Measurements from ENCODE around the gene ULK4. TPM values are rescaled to one million over a fixed set of nuclear protein-coding genes. Genes with fewer than 3 reads are reported as not detected.

ULK4 gene
- total and polyA plus RNA-seq, 2 of the 8 experiments (the other 6 are each of a cell fraction or from before 2014, with no cell fraction given): 3.0 to 10.8 TPM

DNA sequence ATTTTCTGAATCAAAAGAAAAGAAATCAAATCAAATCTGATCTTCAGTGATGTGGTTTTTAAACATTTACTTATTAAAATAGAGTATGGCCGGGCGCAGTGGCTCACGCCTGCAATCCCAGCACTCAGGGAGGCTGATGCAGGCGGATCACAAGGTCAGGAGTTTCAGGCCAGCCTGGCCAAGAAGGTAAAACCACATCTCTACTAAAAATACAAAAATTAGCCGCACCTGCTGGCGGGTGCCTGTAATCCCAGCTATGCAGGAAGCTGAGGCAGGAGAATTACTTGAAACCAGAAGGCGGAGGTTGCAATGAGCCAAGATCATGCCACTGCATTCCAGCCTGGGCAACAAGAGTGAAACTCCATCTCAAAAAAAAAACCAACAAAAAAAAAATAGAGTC lies 169.1 kb downstream of the ULK4 start:
- Histone ChIP-seq H3K18ac (ENCODE audit: extremely low read depth, low read length) (no peak overlapping the region), H3K27ac (ENCODE audit: low read depth, low read length) (no peak overlapping the region), H2BK5ac (ENCODE audit: low read depth, low read length) (no peak overlapping the region), H4K20me1 (replicated peaks in 1 of 2; ENCODE audit: control insufficient read depth in 1 of 2, insufficient read depth in 2 of 2, low read length in 2 of 2) (no peaks in the 10 kb centered on the region), H3K27me3 (replicated peaks in 1 of 4; ENCODE audit: control insufficient read depth in 3 of 4, extremely low read depth in 1 of 4, insufficient read depth in 3 of 4, low read length in 3 of 4) (no peaks in the 10 kb centered on the region), H2AFZ (ENCODE audit: low read length) (no peak overlapping the region), H2BK15ac (ENCODE audit: low read length) (no peak overlapping the region), H3K4me1 (replicated peaks in 1 of 4; ENCODE audit: control insufficient read depth in 3 of 4, insufficient read depth in 4 of 4, low read length in 3 of 4) (peaks cover 9 to 19% (median 18%) of the 10 kb centered on the region in 4 experiments), H3K79me1 (ENCODE audit: low read depth, low read length) (no peaks in the 10 kb centered on the region), H2BK120ac (replicated peaks; ENCODE audit: low read depth, low read length) (no peak overlapping the region), H3K4me2 (ENCODE audit: insufficient read depth in 1 of 2, low read depth in 2 of 2, low read length in 2 of 2) (no peak overlapping the region), H3K4me3 (ENCODE audit: extremely low read depth in 1 of 4, insufficient read depth in 2 of 4, low read depth in 3 of 4, low read length in 4 of 4) (no peak overlapping the region), H3K23me2 (ENCODE audit: low read depth, low read length) (no peaks in the 10 kb centered on the region), H4K91ac (replicated peaks; ENCODE audit: insufficient read length, low read length) (no peak overlapping the region), H3K79me2 (ENCODE audit: control insufficient read depth in 1 of 2, insufficient read depth in 2 of 2, low read length in 2 of 2) (no peaks in the 10 kb centered on the region), H3K36me3 (ENCODE audit: control insufficient read depth in 2 of 4, insufficient read depth in 4 of 4, low read length in 3 of 4) (no peaks in the 10 kb centered on the region; a peak in 1 of 8 replicates), H3K9me3 (ENCODE audit: insufficient read depth in 2 of 2, low read depth in 1 of 2, low read length in 1 of 2) (no peaks in the 10 kb centered on the region), H2BK20ac (ENCODE audit: low read length) (no peak overlapping the region), H3K9ac (replicated peaks in 1 of 4; ENCODE audit: extremely low read depth in 1 of 4, low read depth in 3 of 4, low read length in 3 of 4) (no peak overlapping the region), H3K23ac (ENCODE audit: insufficient read length) (no peak overlapping the region), H4K8ac (ENCODE audit: extremely low read depth, insufficient read depth, low read length) (peak overlapping the region; percentile 31; the same call in 1 of the 2 replicates), H4K5ac (ENCODE audit: insufficient read length, low read depth, low read length) (no peak overlapping the region), H3K14ac (ENCODE audit: insufficient read length) (no peak overlapping the region), H3K56ac (replicated peaks; ENCODE audit: insufficient read length, low read depth, low read length) (no peak overlapping the region), H2AK5ac (ENCODE audit: low read depth, low read length) (no peak overlapping the region), H2BK12ac (ENCODE audit: low read depth, low read length) (no peak overlapping the region), H3K4ac (replicated peaks; ENCODE audit: insufficient read length, low read depth, low read length) (no peak overlapping the region)
- DNase-seq (ENCODE audit: low read depth in 1 of 2, low spot score in 2 of 2): no peak
- FAIRE-seq: no peak
- POLR2A ChIA-PET (ENCODE audit: partially characterized antibody): no interaction called here
- 84% methylated on average over 7 of the region's 7 CpGs; no CpG with 5 or more reads in 1 of the 2 experiments for WGBS, 2 experiments (ENCODE audit: extremely low coverage in 1 of 2, insufficient coverage in 1 of 2, insufficient read length in 1 of 2, insufficient replicate concordance in 2 of 2, low coverage in 1 of 2, low lambda C conversion rate in 2 of 2, missing lambda C conversion rate in 1 of 2)
- CTCF ChIA-PET (ENCODE audit: partially characterized antibody): interaction anchor here (1.1 kb wide), 1 partner anchor 161 kb away, joined by 3 read pairs; no protein-coding TSS in a partner anchor
- TF ChIP-seq CHD1 (IDR thresholded peaks at IDR 0.05; ENCODE audit: low read depth, low read length): no peak

Measured in H1 (cell line).